ENCODE results near the gene TMEM217.
"Not testable (repeated sequence)": the region's sequence is repeated elsewhere in the genome, so short reads cannot be mapped to it uniquely, and the experiment has no call there.

TMEM217 gene

GRCh38 chr6:37209461-37210205 is 48.3 kb downstream of the TMEM217 start:
- DNase-seq: peak; percentile 55

GRCh38 chr6:37208793-37209192 is 49.2 kb downstream of the TMEM217 start:
- DNase-seq: no peak

GRCh38 chr6:37207903-37208456 is 50.0 kb downstream of the TMEM217 start:
- peak; percentile 91 for DNase-seq

- no peak for DNase-seq
Measured at GRCh38 chr6:37206622-37207021, 51.3 kb downstream of the TMEM217 start.

- DNase-seq: no peak
Measured at GRCh38 chr6:37205997-37206340, 52.0 kb downstream of the TMEM217 start.

- no peak for DNase-seq
Measured at GRCh38 chr6:37205175-37205996, 52.6 kb downstream of the TMEM217 start.

GRCh38 chr6:37204014-37204751 is 53.8 kb downstream of the TMEM217 start:
- DNase-seq: no peak

GRCh38 chr6:37202788-37203491 is 55.0 kb downstream of the TMEM217 start:
- DNase-seq: no peak

GRCh38 chr6:37201726-37202125 is 56.2 kb downstream of the TMEM217 start:
- DNase-seq: no peak

- DNase-seq: no peak
Measured at GRCh38 chr6:37200085-37200484, 57.9 kb downstream of the TMEM217 start.

- DNase-seq: not testable (repeated sequence)
Measured at GRCh38 chr6:37196451-37196850, 61.5 kb downstream of the TMEM217 start.

- DNase-seq: not testable (repeated sequence)
Measured at GRCh38 chr6:37194886-37195285, 63.1 kb downstream of the TMEM217 start.

GRCh38 chr6:37192666-37193065 is 65.3 kb downstream of the TMEM217 start:
- DNase-seq: no peak

- no peak for DNase-seq
Measured at GRCh38 chr6:37190159-37190535, 67.8 kb downstream of the TMEM217 start.

- no peak for DNase-seq
Measured at GRCh38 chr6:37188962-37189510, 68.9 kb downstream of the TMEM217 start.

GRCh38 chr6:37187321-37188022 is 70.5 kb downstream of the TMEM217 start:
- no peak for DNase-seq

GRCh38 chr6:37185949-37186720 is 71.8 kb downstream of the TMEM217 start:
- DNase-seq: not testable (repeated sequence)

- DNase-seq: peak; percentile 54
Measured at GRCh38 chr6:37182736-37183590, 75.0 kb downstream of the TMEM217 start.

GRCh38 chr6:37180610-37181009 is 77.3 kb downstream of the TMEM217 start:
- DNase-seq: not testable (repeated sequence)

- DNase-seq: no peak
Measured at GRCh38 chr6:37180075-37180474, 77.9 kb downstream of the TMEM217 start.

Measured in activated CD8-positive, alpha-beta memory T cell treated with anti-CD3 and anti-CD28 coated beads, Interleukin-2, amount 50 U/mL, for 4 hours (primary cell).